GM12874 (cell line): Measurements from ENCODE around the gene ANXA9.

Source experiments
- CTCF ChIP-seq: IDR thresholded peaks from 2 replicates; pipeline ENCODE4 v1.5.1; 2011; ENCODE audit warnings: low read depth, mild to moderate bottlenecking, control low read depth, low read length, moderate library complexity; ENCODE audit not compliant: insufficient read depth

The ANXA9 gene

DNA sequence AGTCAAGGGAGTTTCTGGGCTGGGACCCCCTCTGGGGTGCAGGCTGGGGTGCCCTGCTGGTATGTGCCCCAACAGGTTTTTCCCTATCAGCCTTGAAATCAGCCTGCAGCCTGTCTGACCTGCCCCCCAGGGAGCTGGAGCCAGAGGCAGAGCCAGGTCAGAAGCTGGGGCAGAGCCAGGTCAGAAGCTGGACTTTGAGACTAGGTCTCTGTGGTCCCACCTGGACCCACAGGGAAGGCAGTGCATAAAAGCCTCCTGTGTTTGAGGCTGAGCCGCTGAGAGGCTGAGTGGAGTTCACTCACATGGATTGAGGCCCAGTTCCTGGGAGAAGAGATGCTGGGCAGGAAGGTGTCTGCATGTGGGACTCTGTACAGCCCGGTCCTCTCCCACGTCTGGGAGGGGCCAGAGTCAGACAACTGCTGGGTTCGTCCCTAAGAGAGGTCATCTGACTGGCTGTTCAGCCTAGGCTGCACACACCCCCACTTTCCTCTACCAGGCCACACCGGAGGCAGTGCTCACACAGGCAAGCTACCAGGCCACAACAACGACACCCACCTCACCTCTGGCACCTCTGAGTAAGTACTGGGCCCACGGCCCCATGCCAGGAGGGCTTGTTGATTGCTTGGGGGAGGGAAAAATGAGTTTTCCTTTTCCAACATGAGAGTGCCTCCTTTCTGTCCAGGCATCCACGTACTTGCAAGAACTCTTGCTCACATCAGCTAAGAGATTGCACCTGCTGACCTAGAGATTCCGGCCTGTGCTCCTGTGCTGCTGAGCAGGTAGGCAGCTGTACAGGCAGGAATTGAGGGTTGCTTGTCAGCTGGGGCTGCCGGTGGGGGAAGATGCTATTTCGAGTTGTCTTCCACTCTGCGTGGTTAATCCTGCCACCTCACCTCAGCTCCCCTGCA is at the start of gene ANXA9:
TSS of gene ANXA9 (plus strand) at position 488 of the 908 bp plus-strand sequence. CDS start 814 bp downstream, outside the sequence.
- no peak for TF ChIP-seq CTCF

DNA sequence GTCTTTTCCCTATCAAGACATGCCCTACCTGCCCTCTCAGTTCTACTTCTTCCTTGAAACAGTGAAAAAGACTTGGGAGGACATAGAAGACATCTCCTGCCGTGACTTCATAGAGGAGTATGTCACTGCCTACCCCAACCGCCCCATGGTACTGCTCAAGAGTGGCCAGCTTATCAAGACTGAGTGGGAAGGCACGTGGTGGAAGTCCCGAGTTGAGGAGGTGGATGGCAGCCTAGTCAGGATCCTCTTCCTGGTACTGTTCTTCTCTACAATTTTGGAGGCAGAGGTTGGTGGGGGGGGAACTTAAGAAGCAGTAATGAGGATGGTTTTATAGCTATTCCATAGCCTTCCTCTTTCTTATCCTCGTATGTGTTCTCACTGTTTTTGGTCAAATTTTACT is 37.2 kb upstream of the ANXA9 start:
- no peak for TF ChIP-seq CTCF

DNA sequence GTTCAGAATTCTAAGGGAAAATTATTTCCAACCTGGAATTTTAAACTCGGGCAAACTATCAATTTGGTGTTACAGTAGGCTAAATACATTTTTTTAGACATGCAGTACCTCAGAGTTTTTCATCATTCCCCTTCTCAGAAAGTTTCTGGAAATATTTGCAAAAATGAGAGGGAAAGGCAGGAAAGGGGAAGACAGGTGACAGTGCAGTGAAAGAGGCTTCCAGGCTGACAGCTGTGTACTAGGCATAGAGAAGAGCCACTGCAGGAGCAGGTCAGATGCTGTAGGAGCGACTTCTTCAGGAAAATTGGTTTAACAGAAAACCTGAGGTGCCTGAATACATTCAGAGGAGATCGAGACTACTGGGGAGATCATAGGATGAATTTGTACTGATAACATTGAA is 27.4 kb upstream of the ANXA9 start:
- TF ChIP-seq CTCF: no peak

GRCh38 chr1:150955280-150955679 is 26.8 kb upstream of the ANXA9 start:
- no peak for TF ChIP-seq CTCF

- no peak for TF ChIP-seq CTCF
Measured at GRCh38 chr1:150957666-150958065, 24.4 kb upstream of the ANXA9 start.

DNA sequence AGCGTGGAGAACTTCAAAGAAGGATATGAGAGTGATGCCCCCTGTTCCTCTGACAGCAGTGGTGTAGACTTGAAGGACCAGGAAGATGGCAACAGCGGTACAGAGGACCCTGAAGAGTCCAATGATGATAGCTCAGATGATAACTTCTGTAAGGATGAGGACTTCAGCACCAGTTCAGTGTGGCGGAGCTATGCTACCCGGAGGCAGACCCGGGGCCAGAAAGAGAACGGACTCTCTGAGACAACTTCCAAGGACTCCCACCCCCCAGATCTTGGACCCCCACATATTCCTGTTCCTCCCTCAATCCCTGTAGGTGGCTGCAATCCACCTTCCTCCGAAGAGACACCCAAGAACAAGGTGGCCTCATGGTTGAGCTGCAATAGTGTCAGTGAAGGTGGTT is 21.4 kb upstream of the ANXA9 start:
- TF ChIP-seq CTCF: no peak

DNA sequence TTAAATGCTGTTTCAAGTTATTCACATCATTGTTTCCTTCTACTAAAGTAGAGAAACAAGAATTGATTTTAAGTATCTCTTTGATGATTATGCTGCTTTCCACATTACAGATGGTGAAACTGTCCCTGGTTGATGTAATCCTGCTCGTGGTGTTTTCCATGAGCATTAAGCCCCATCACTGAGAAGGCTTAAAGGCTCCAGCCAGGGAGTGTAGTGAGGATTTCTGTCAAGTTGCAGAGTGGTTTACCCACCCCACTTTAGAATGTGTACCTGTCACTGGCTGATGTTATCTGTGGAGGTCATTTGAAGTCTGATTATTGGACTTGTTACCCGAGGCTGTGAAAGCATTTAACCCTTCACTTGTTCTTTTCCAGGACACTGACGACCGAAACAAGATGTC is 20.3 kb upstream of the ANXA9 start:
- TF ChIP-seq CTCF: no peak
